ENCODE data around the gene PCBP3.

Gene PCBP3

GRCh38 chr21:45680215-45680614, 36.7 kb downstream of the PCBP3 start:
- no peak overlapping the region for H3K4me3 ChIP-seq (ENCODE audit: low read depth in 1 of 2, low read length in 2 of 2)
- H3K27ac ChIP-seq (ENCODE audit: low read depth, low read length), result no peak overlapping the region

GRCh38 chr21:45695086-45695485, 51.6 kb downstream of the PCBP3 start:
- Histone ChIP-seq H3K27ac (ENCODE audit: low read depth, low read length) (no peak overlapping the region), H3K9me3 (ENCODE audit: control insufficient read depth in 1 of 2, low read length in 2 of 2) (no peaks in the 10 kb centered on the region), H3K9ac (ENCODE audit: low read depth in 1 of 2, low read length in 2 of 2) (no peak overlapping the region), H3K36me3 (ENCODE audit: control insufficient read depth in 1 of 2, insufficient read depth in 2 of 2, low read length in 2 of 2) (no peaks in the 10 kb centered on the region), H3K27me3 (ENCODE audit: control insufficient read depth in 1 of 2, insufficient read depth in 2 of 2, low read length in 2 of 2) (no peaks in the 10 kb centered on the region), H3K4me1 (ENCODE audit: control insufficient read depth in 1 of 2, insufficient read depth in 2 of 2, low read length in 2 of 2) (no peaks in the 10 kb centered on the region), H3K4me3 (ENCODE audit: low read depth in 1 of 2, low read length in 2 of 2) (no peak overlapping the region)

More at GRCh38 chr21:45680215-45680614, 36.7 kb downstream of the PCBP3 start:
- no peaks in the 10 kb centered on the region for H3K36me3 ChIP-seq (ENCODE audit: control insufficient read depth in 1 of 2, insufficient read depth in 2 of 2, low read length in 2 of 2)
- H3K9me3 ChIP-seq (ENCODE audit: control insufficient read depth in 1 of 2, low read length in 2 of 2), result no peaks in the 10 kb centered on the region
- H3K4me1 ChIP-seq (ENCODE audit: control insufficient read depth in 1 of 2, insufficient read depth in 2 of 2, low read length in 2 of 2), result no peaks in the 10 kb centered on the region
- no peaks in the 10 kb centered on the region for H3K27me3 ChIP-seq (ENCODE audit: control insufficient read depth in 1 of 2, insufficient read depth in 2 of 2, low read length in 2 of 2)
- no peak overlapping the region for H3K9ac ChIP-seq (ENCODE audit: low read depth in 1 of 2, low read length in 2 of 2)

- no peak overlapping the region for H3K9ac ChIP-seq (ENCODE audit: low read depth in 1 of 2, low read length in 2 of 2)
- no peaks in the 10 kb centered on the region for H3K9me3 ChIP-seq (ENCODE audit: control insufficient read depth in 1 of 2, low read length in 2 of 2)
- H3K27ac ChIP-seq (ENCODE audit: low read depth, low read length), result no peak overlapping the region
- no peaks in the 10 kb centered on the region for H3K36me3 ChIP-seq (ENCODE audit: control insufficient read depth in 1 of 2, insufficient read depth in 2 of 2, low read length in 2 of 2)
- H3K4me1 ChIP-seq (ENCODE audit: control insufficient read depth in 1 of 2, insufficient read depth in 2 of 2, low read length in 2 of 2), result no peaks in the 10 kb centered on the region
- no peak overlapping the region for H3K4me3 ChIP-seq (ENCODE audit: low read depth in 1 of 2, low read length in 2 of 2)
- no peaks in the 10 kb centered on the region for H3K27me3 ChIP-seq (ENCODE audit: control insufficient read depth in 1 of 2, insufficient read depth in 2 of 2, low read length in 2 of 2)
These were observed 55.1 kb downstream of the PCBP3 start for GRCh38 chr21:45698493-45699184.

GRCh38 chr21:45699251-45699942, 55.9 kb downstream of the PCBP3 start:
- Histone ChIP-seq H3K9me3 (ENCODE audit: control insufficient read depth in 1 of 2, low read length in 2 of 2) (no peaks in the 10 kb centered on the region), H3K4me1 (ENCODE audit: control insufficient read depth in 1 of 2, insufficient read depth in 2 of 2, low read length in 2 of 2) (no peaks in the 10 kb centered on the region), H3K9ac (ENCODE audit: low read depth in 1 of 2, low read length in 2 of 2) (no peak overlapping the region), H3K27ac (ENCODE audit: low read depth, low read length) (no peak overlapping the region), H3K27me3 (ENCODE audit: control insufficient read depth in 1 of 2, insufficient read depth in 2 of 2, low read length in 2 of 2) (no peaks in the 10 kb centered on the region), H3K36me3 (ENCODE audit: control insufficient read depth in 1 of 2, insufficient read depth in 2 of 2, low read length in 2 of 2) (no peaks in the 10 kb centered on the region), H3K4me3 (ENCODE audit: low read depth in 1 of 2, low read length in 2 of 2) (no peak overlapping the region)

GRCh38 chr21:45699966-45700365, 56.4 kb downstream of the PCBP3 start:
- Histone ChIP-seq H3K4me3 (ENCODE audit: low read depth in 1 of 2, low read length in 2 of 2) (no peak overlapping the region), H3K9ac (ENCODE audit: low read depth in 1 of 2, low read length in 2 of 2) (no peak overlapping the region), H3K27me3 (ENCODE audit: control insufficient read depth in 1 of 2, insufficient read depth in 2 of 2, low read length in 2 of 2) (no peaks in the 10 kb centered on the region), H3K36me3 (ENCODE audit: control insufficient read depth in 1 of 2, insufficient read depth in 2 of 2, low read length in 2 of 2) (no peaks in the 10 kb centered on the region), H3K27ac (ENCODE audit: low read depth, low read length) (no peak overlapping the region), H3K9me3 (ENCODE audit: control insufficient read depth in 1 of 2, low read length in 2 of 2) (no peaks in the 10 kb centered on the region), H3K4me1 (ENCODE audit: control insufficient read depth in 1 of 2, insufficient read depth in 2 of 2, low read length in 2 of 2) (no peaks in the 10 kb centered on the region)

- Histone ChIP-seq H3K36me3 (ENCODE audit: control insufficient read depth in 1 of 2, insufficient read depth in 2 of 2, low read length in 2 of 2) (no peaks in the 10 kb centered on the region), H3K27me3 (ENCODE audit: control insufficient read depth in 1 of 2, insufficient read depth in 2 of 2, low read length in 2 of 2) (no peaks in the 10 kb centered on the region), H3K27ac (ENCODE audit: low read depth, low read length) (no peak overlapping the region), H3K9ac (ENCODE audit: low read depth in 1 of 2, low read length in 2 of 2) (no peak overlapping the region), H3K4me3 (ENCODE audit: low read depth in 1 of 2, low read length in 2 of 2) (no peak overlapping the region), H3K9me3 (ENCODE audit: control insufficient read depth in 1 of 2, low read length in 2 of 2) (no peaks in the 10 kb centered on the region), H3K4me1 (ENCODE audit: control insufficient read depth in 1 of 2, insufficient read depth in 2 of 2, low read length in 2 of 2) (no peaks in the 10 kb centered on the region)
These were observed 56.9 kb downstream of the PCBP3 start for GRCh38 chr21:45700461-45700860.

- no peak overlapping the region for H3K9ac ChIP-seq (ENCODE audit: low read depth in 1 of 2, low read length in 2 of 2)
- H3K4me3 ChIP-seq (ENCODE audit: low read depth in 1 of 2, low read length in 2 of 2), result no peak overlapping the region
- H3K36me3 ChIP-seq (ENCODE audit: control insufficient read depth in 1 of 2, insufficient read depth in 2 of 2, low read length in 2 of 2), result no peaks in the 10 kb centered on the region
- H3K27ac ChIP-seq (ENCODE audit: low read depth, low read length), result no peak overlapping the region
- no peaks in the 10 kb centered on the region for H3K4me1 ChIP-seq (ENCODE audit: control insufficient read depth in 1 of 2, insufficient read depth in 2 of 2, low read length in 2 of 2)
- no peaks in the 10 kb centered on the region for H3K9me3 ChIP-seq (ENCODE audit: control insufficient read depth in 1 of 2, low read length in 2 of 2)
- no peaks in the 10 kb centered on the region for H3K27me3 ChIP-seq (ENCODE audit: control insufficient read depth in 1 of 2, insufficient read depth in 2 of 2, low read length in 2 of 2)
These were observed 61.0 kb downstream of the PCBP3 start for GRCh38 chr21:45704311-45705108.

GRCh38 chr21:45706299-45706698, 62.8 kb downstream of the PCBP3 start:
- Histone ChIP-seq H3K36me3 (ENCODE audit: control insufficient read depth in 1 of 2, insufficient read depth in 2 of 2, low read length in 2 of 2) (no peaks in the 10 kb centered on the region), H3K4me3 (ENCODE audit: low read depth in 1 of 2, low read length in 2 of 2) (no peak overlapping the region), H3K9ac (ENCODE audit: low read depth in 1 of 2, low read length in 2 of 2) (no peak overlapping the region), H3K4me1 (ENCODE audit: control insufficient read depth in 1 of 2, insufficient read depth in 2 of 2, low read length in 2 of 2) (no peaks in the 10 kb centered on the region), H3K9me3 (ENCODE audit: control insufficient read depth in 1 of 2, low read length in 2 of 2) (peaks cover 0 to 1% of the 10 kb centered on the region in 2 donors), H3K27me3 (ENCODE audit: control insufficient read depth in 1 of 2, insufficient read depth in 2 of 2, low read length in 2 of 2) (no peaks in the 10 kb centered on the region), H3K27ac (ENCODE audit: low read depth, low read length) (no peak overlapping the region)

- Histone ChIP-seq H3K36me3 (ENCODE audit: control insufficient read depth in 1 of 2, insufficient read depth in 2 of 2, low read length in 2 of 2) (no peaks in the 10 kb centered on the region), H3K4me3 (ENCODE audit: low read depth in 1 of 2, low read length in 2 of 2) (no peak overlapping the region), H3K27ac (ENCODE audit: low read depth, low read length) (no peak overlapping the region), H3K9me3 (ENCODE audit: control insufficient read depth in 1 of 2, low read length in 2 of 2) (peaks cover 5 to 7% of the 10 kb centered on the region in 2 donors), H3K9ac (ENCODE audit: low read depth in 1 of 2, low read length in 2 of 2) (no peak overlapping the region), H3K27me3 (ENCODE audit: control insufficient read depth in 1 of 2, insufficient read depth in 2 of 2, low read length in 2 of 2) (no peaks in the 10 kb centered on the region), H3K4me1 (ENCODE audit: control insufficient read depth in 1 of 2, insufficient read depth in 2 of 2, low read length in 2 of 2) (no peaks in the 10 kb centered on the region)
These were observed 65.6 kb downstream of the PCBP3 start for GRCh38 chr21:45709173-45709572.

GRCh38 chr21:45709696-45710268, 66.3 kb downstream of the PCBP3 start:
- H3K27ac ChIP-seq (ENCODE audit: low read depth, low read length), result no peak overlapping the region
- H3K36me3 ChIP-seq (ENCODE audit: control insufficient read depth in 1 of 2, insufficient read depth in 2 of 2, low read length in 2 of 2), result no peaks in the 10 kb centered on the region
- H3K27me3 ChIP-seq (ENCODE audit: control insufficient read depth in 1 of 2, insufficient read depth in 2 of 2, low read length in 2 of 2), result no peaks in the 10 kb centered on the region
- peaks cover 5 to 7% of the 10 kb centered on the region in 2 donors for H3K9me3 ChIP-seq (ENCODE audit: control insufficient read depth in 1 of 2, low read length in 2 of 2)
- no peak overlapping the region for H3K4me3 ChIP-seq (ENCODE audit: low read depth in 1 of 2, low read length in 2 of 2)
- no peak overlapping the region for H3K9ac ChIP-seq (ENCODE audit: low read depth in 1 of 2, low read length in 2 of 2)
- H3K4me1 ChIP-seq (ENCODE audit: control insufficient read depth in 1 of 2, insufficient read depth in 2 of 2, low read length in 2 of 2), result no peaks in the 10 kb centered on the region

Data from duodenal mucosa (tissue), 2 donors.